SK-N-SH (cell line): ENCODE results near the gene ZNF396. TPM values are rescaled to one million over a fixed set of nuclear protein-coding genes. Genes with fewer than 3 reads are reported as not detected.

Source experiments
- polyA plus RNA-seq, 3 experiments: library from polyadenylated mRNA; depleted of rRNA; stranded (reverse); fragments of >200 nt; gene quantifications; 2 replicates each; pipeline ENCODE4 v1.2.3, GENCODE V29; 2012

Gene ZNF396
- polyA plus RNA-seq, 1 of the 3 experiments (the other 2 are of a cell fraction), result 0.41 TPM

Other genes with a start within 250 kb of the ZNF396 start
- 4.8 and 7.4 TPM in 2 replicates for gene ZNF397, start 136.3 kb downstream of the ZNF396 start, polyA plus RNA-seq (2012; rRNA removed)
- 5.9 and 7.0 TPM in 2 replicates for gene ZSCAN30, start 87.1 kb downstream of the ZNF396 start, polyA plus RNA-seq (2012; rRNA removed)
- 6.9 and 10.0 TPM in 2 replicates for gene ZNF24, start 32.9 kb downstream of the ZNF396 start, polyA plus RNA-seq (2012; rRNA removed)
- 17.0 and 17.7 TPM in 2 replicates for gene INO80C, start 120.6 kb upstream of the ZNF396 start, polyA plus RNA-seq (2012; rRNA removed)
- 15.7 and 23.8 TPM in 2 replicates for gene GALNT1, start 204.4 kb upstream of the ZNF396 start, polyA plus RNA-seq (2012; rRNA removed)